Astrocyte (in vitro differentiated cells and primary cell): ENCODE data around the gene MYOG. TPM values are rescaled to one million over a fixed set of nuclear protein-coding genes. Genes with fewer than 3 reads are reported as not detected.

ENCODE experiments used
- DNase-seq: peaks from one replicate; pipeline ENCODE4 v3.0.0-alpha.2; 2010; ENCODE audit warnings: low read depth
- FAIRE-seq: peaks from 2 replicates; lab custom pipeline; 2011; peaks lifted over from hg19 to GRCh38; lab: Jason Lieb, UNC
- H2AFZ ChIP-seq: 2 replicates; pipeline ENCODE4 v1.6.0; 2012; ENCODE audit warnings: low read depth, low read length, inconsistent platforms
- H3K27ac ChIP-seq: 2 replicates; pipeline ENCODE4 v1.5.1; 2011; ENCODE audit warnings: low read depth, low read length, inconsistent platforms
- H3K27me3 ChIP-seq: 2 replicates; pipeline ENCODE4 v1.6.0; 2011; ENCODE audit warnings: low read length, inconsistent platforms; ENCODE audit not compliant: insufficient read depth
- H3K36me3 ChIP-seq: 2 replicates; pipeline ENCODE4 v1.5.1; 2011; ENCODE audit warnings: low read length, inconsistent platforms; ENCODE audit not compliant: insufficient read depth
- H3K4me1 ChIP-seq: 2 replicates; pipeline ENCODE4 v1.5.1; 2011; ENCODE audit warnings: low read length, inconsistent platforms; ENCODE audit not compliant: insufficient read depth
- H3K4me2 ChIP-seq: 2 replicates; pipeline ENCODE4 v1.6.0; 2012; ENCODE audit warnings: low read length, inconsistent platforms
- H3K4me3 ChIP-seq: 2 replicates; pipeline ENCODE4 v1.5.1; 2011; ENCODE audit warnings: low read depth, mild to moderate bottlenecking, low read length, inconsistent platforms; ENCODE audit not compliant: insufficient read depth
- H3K79me2 ChIP-seq: 2 replicates; pipeline ENCODE4 v1.6.0; 2012; ENCODE audit warnings: mild to moderate bottlenecking, low read length, inconsistent platforms; ENCODE audit not compliant: insufficient read depth
- H3K9ac ChIP-seq: 2 replicates; pipeline ENCODE4 v1.6.0; 2012; ENCODE audit warnings: mild to moderate bottlenecking, low read length, inconsistent platforms
- H3K9me3 ChIP-seq: 2 replicates; pipeline ENCODE4 v1.5.1; 2012; ENCODE audit warnings: low read depth, mild to moderate bottlenecking, low read length, inconsistent platforms; ENCODE audit not compliant: insufficient read depth
- H4K20me1 ChIP-seq: 2 replicates; pipeline ENCODE4 v1.6.0; 2012; ENCODE audit warnings: low read length, inconsistent platforms; ENCODE audit not compliant: insufficient read depth
- H3K27ac Mint-ChIP-seq: one replicate; pipeline ENCODE4 v1.8.0; 2021; ENCODE audit warnings: mild to moderate bottlenecking, mixed read lengths; ENCODE audit not compliant: unreplicated experiment
- H3K27me3 Mint-ChIP-seq: one replicate; pipeline ENCODE4 v1.8.0; 2021; ENCODE audit warnings: low read depth, mixed read lengths; ENCODE audit not compliant: unreplicated experiment
- H3K36me3 Mint-ChIP-seq: one replicate; pipeline ENCODE4 v1.8.0; 2021; ENCODE audit warnings: low read depth, mixed read lengths; ENCODE audit not compliant: unreplicated experiment
- H3K4me1 Mint-ChIP-seq: one replicate; pipeline ENCODE4 v1.8.0; 2021; ENCODE audit warnings: low read depth, mixed read lengths; ENCODE audit not compliant: unreplicated experiment
- H3K4me3 Mint-ChIP-seq: one replicate; pipeline ENCODE4 v1.8.0; 2021; ENCODE audit warnings: mild to moderate bottlenecking, moderate library complexity, mixed read lengths; ENCODE audit not compliant: unreplicated experiment
- H3K9me3 Mint-ChIP-seq: one replicate; pipeline ENCODE4 v1.8.0; 2021; ENCODE audit warnings: mild to moderate bottlenecking, mixed read lengths; ENCODE audit not compliant: unreplicated experiment
- EZH2 ChIP-seq: IDR thresholded peaks from 2 replicates; pipeline ENCODE4 v1.6.1; 2012; ENCODE audit warnings: mild to moderate bottlenecking, low read length, inconsistent platforms; ENCODE audit not compliant: insufficient read depth
- total RNA-seq: library from RNA; stranded (reverse); gene quantifications from 2 replicates; pipeline ENCODE4 v1.2.1, GENCODE V29; 2021
- TF ChIP-seq, protein P1 (sequence below): IDR thresholded peaks from 2 replicates; pipeline ENCODE4 v1.5.1; 2011; ENCODE audit warnings: low read depth, mild to moderate bottlenecking, inconsistent platforms, low read length, moderate library complexity; ENCODE audit not compliant: insufficient read depth

The MYOG gene
- total RNA-seq, 1 donor from 2014 or later = not detected

DNA sequence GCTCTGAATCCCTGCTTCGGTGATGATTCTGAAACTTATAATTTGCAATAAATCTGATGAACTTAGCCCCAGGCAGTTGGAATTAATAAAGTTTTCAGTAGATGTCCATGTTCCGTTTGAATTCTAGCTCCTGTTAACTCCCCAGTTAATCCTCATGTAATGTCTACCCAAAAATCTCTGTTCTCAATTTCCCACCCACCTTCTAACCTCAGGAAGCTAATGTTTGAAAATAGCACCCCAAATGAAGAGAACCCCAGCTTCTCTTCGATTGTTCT, 3.6 kb downstream of the MYOG start:
- peaks cover 17% of the 10 kb centered on the region for H3K36me3 Mint-ChIP-seq
- H3K27me3 ChIP-seq = peaks cover 42% of the 10 kb centered on the region
- FAIRE-seq (no peak), DNase-seq (no peak)
- H3K9ac ChIP-seq = no peak overlapping the region
- peaks cover under 1% of the 10 kb centered on the region for H3K9me3 Mint-ChIP-seq
- H3K27ac Mint-ChIP-seq = no peak overlapping the region
- no peak overlapping the region for H3K4me3 ChIP-seq
- no peaks in the 10 kb centered on the region for H4K20me1 ChIP-seq
- no peak for TF ChIP-seq EZH2
- TF ChIP-seq, protein P1, sequence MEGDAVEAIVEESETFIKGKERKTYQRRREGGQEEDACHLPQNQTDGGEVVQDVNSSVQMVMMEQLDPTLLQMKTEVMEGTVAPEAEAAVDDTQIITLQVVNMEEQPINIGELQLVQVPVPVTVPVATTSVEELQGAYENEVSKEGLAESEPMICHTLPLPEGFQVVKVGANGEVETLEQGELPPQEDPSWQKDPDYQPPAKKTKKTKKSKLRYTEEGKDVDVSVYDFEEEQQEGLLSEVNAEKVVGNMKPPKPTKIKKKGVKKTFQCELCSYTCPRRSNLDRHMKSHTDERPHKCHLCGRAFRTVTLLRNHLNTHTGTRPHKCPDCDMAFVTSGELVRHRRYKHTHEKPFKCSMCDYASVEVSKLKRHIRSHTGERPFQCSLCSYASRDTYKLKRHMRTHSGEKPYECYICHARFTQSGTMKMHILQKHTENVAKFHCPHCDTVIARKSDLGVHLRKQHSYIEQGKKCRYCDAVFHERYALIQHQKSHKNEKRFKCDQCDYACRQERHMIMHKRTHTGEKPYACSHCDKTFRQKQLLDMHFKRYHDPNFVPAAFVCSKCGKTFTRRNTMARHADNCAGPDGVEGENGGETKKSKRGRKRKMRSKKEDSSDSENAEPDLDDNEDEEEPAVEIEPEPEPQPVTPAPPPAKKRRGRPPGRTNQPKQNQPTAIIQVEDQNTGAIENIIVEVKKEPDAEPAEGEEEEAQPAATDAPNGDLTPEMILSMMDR = no peak
- no peaks in the 10 kb centered on the region for H3K9me3 ChIP-seq
- no peak overlapping the region for H3K4me2 ChIP-seq
- no peak overlapping the region for H3K4me3 Mint-ChIP-seq
- H3K27me3 Mint-ChIP-seq = peaks cover 63% of the 10 kb centered on the region
- H3K36me3 ChIP-seq = no peaks in the 10 kb centered on the region
- H3K79me2 ChIP-seq = no peaks in the 10 kb centered on the region
- H3K4me1 Mint-ChIP-seq = no peaks in the 10 kb centered on the region
- H3K4me1 ChIP-seq = no peaks in the 10 kb centered on the region
- H3K27ac ChIP-seq = no peak overlapping the region
- no peak overlapping the region for H2AFZ ChIP-seq

DNA sequence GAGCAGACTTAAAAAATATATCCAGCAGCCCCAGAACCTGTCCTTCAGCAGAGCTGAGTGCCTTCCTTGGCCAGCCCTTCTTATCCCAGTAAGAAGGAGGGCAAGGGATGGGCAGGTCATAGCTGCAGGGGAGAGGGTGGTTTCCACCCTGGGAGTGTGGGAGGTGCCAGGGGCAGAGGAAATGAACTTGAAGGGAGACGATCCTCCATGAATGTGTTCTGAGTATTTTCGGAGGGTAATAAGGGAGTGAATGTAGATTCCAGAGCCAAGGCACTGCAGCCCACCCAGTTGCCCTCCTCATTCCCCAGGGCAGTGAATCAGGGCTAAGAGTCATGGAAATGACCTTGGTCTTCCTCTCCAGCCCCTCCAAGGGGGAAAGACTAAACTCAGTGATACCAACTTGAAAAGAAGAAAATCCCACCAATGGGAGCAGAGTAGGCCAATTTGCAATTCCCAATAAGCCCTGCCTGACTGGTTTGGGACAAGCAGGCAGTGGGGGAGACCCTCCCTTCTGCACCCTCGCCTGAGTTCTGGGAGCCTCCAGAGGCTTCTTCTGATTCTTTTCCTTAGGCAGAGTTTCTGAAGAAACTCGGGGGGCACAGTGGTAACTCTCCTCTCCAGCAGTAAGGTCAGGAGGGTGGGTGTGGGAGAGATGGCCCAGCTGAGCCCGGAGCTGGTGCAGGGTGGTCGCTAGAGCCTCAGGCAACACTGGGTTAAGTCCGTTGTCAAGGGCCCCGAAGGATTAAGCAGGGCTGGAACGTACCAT, 4.2 kb downstream of the MYOG start:
- FAIRE-seq (no peak), DNase-seq (no peak)
- no peaks in the 10 kb centered on the region for H3K9me3 Mint-ChIP-seq
- Histone ChIP-seq H4K20me1 (no peaks in the 10 kb centered on the region), H3K4me2 (no peak overlapping the region), H3K4me1 (no peaks in the 10 kb centered on the region), H3K9me3 (no peaks in the 10 kb centered on the region), H2AFZ (no peak overlapping the region), H3K27ac (no peak overlapping the region), H3K36me3 (no peaks in the 10 kb centered on the region), H3K4me3 (no peak overlapping the region), H3K79me2 (no peaks in the 10 kb centered on the region), H3K27me3 (peaks cover 46% of the 10 kb centered on the region), H3K9ac (no peak overlapping the region)
- H3K4me1 Mint-ChIP-seq = no peaks in the 10 kb centered on the region
- no peak overlapping the region for H3K4me3 Mint-ChIP-seq
- peaks cover 15% of the 10 kb centered on the region for H3K36me3 Mint-ChIP-seq
- peaks cover 63% of the 10 kb centered on the region for H3K27me3 Mint-ChIP-seq
- no peak overlapping the region for H3K27ac Mint-ChIP-seq
- TF ChIP-seq EZH2 = no peak
- TF ChIP-seq, protein P1 = no peak

DNA sequence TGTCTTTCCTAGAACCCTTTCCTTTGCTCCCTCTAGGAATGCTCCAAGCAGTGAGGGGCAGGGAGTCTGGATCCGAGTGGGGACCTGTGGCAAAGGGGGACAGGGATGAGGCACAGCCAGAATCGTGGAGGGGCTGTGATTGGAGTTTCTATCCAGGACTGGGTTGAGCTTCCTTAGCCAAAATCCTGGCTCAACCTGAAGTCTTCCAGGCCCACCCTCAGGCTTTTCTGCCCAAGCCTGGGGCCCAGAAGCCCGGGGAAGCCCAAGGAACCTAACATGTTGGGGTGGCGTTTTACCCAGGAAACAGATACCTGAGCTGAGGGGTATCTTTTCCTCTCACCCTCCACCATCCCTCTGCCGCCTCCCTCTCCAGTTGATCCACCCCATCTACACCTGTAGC, 5.4 kb downstream of the MYOG start:
- Mint-ChIP-seq H3K9me3 (peaks cover 3% of the 10 kb centered on the region), H3K4me1 (no peaks in the 10 kb centered on the region), H3K27ac (no peak overlapping the region), H3K27me3 (peaks cover 67% of the 10 kb centered on the region), H3K4me3 (no peak overlapping the region), H3K36me3 (peaks cover 19% of the 10 kb centered on the region)
- H3K27ac ChIP-seq = no peak overlapping the region
- H3K9ac ChIP-seq = no peak overlapping the region
- TF ChIP-seq, protein P1 = no peak
- no peak for TF ChIP-seq EZH2
- no peaks in the 10 kb centered on the region for H3K79me2 ChIP-seq
- no peak overlapping the region for H3K4me3 ChIP-seq
- H3K4me1 ChIP-seq = no peaks in the 10 kb centered on the region
- H4K20me1 ChIP-seq = no peaks in the 10 kb centered on the region
- H3K9me3 ChIP-seq = no peaks in the 10 kb centered on the region
- no peak overlapping the region for H2AFZ ChIP-seq
- peaks cover 46% of the 10 kb centered on the region for H3K27me3 ChIP-seq
- DNase-seq (no peak), FAIRE-seq (no peak)
- H3K4me2 ChIP-seq = no peak overlapping the region
- H3K36me3 ChIP-seq = no peaks in the 10 kb centered on the region
